LNCaP clone FGC (cell line): Measurements from ENCODE around the gene VAMP2.
"Not testable (repeated sequence)": the region's sequence is repeated elsewhere in the genome, so short reads cannot be mapped to it uniquely, and the experiment has no call there.

Source experiments
- DNase-seq: peaks from one replicate; pipeline ENCODE4 v3.0.0-alpha.2; 2011; ENCODE audit warnings: low read depth
- H3K4me3 ChIP-seq: 2 replicates; pipeline ENCODE4 v1.5.1; 2011; ENCODE audit warnings: mild to moderate bottlenecking, low read depth, low read length, control low read depth
- CTCF ChIP-seq: IDR thresholded peaks from 2 replicates; pipeline ENCODE4 v1.5.1; 2012; ENCODE audit warnings: mild to moderate bottlenecking; ENCODE audit not compliant: control insufficient read depth, insufficient read depth; ENCODE audit errors: extremely low read depth

VAMP2 gene

GRCh38 chr17:8173871-8174322 lies 11.1 kb upstream of the VAMP2 start:
- peak overlapping the region; percentile 54 for H3K4me3 ChIP-seq
- TF ChIP-seq CTCF = no peak
- no peak for DNase-seq

- H3K4me3 ChIP-seq = peak overlapping the region; percentile 54
- TF ChIP-seq CTCF = no peak
- DNase-seq = peak; percentile 98
Observed at GRCh38 chr17:8173056-8173870, 10.5 kb upstream of the VAMP2 start.

GRCh38 chr17:8170186-8170585 lies 7.4 kb upstream of the VAMP2 start:
- not testable (repeated sequence) for DNase-seq, H3K4me3 ChIP-seq

- no peak overlapping the region for H3K4me3 ChIP-seq
- TF ChIP-seq CTCF = no peak
- DNase-seq = no peak
Observed at GRCh38 chr17:8167526-8167925, 4.8 kb upstream of the VAMP2 start.

GRCh38 chr17:8166731-8167130 lies 4.0 kb upstream of the VAMP2 start:
- no peak for DNase-seq
- no peak overlapping the region for H3K4me3 ChIP-seq

GRCh38 chr17:8164815-8165131 lies 2.0 kb upstream of the VAMP2 start:
- TF ChIP-seq CTCF = no peak
- H3K4me3 ChIP-seq = no peak overlapping the region
- DNase-seq = no peak

More at GRCh38 chr17:8166731-8167130, 4.0 kb upstream of the VAMP2 start:
- no peak for TF ChIP-seq CTCF

GRCh38 chr17:8163978-8164814 lies 1.4 kb upstream of the VAMP2 start:
- H3K4me3 ChIP-seq = no peak overlapping the region
- no peak for DNase-seq
- TF ChIP-seq CTCF = no peak
